Endothelial cell of umbilical vein (primary cell): ENCODE results near the gene CACTIN. TPM values are rescaled to one million over a fixed set of nuclear protein-coding genes. Genes with fewer than 3 reads are reported as not detected.

Source experiments
- BruUV-seq: library from RNA; stranded (reverse); fragments of 400-500 nt; replicated peaks from 2 replicates; lab custom pipeline; 2021; lab: Mats Ljungman, UMichigan
- CTCF ChIA-PET: fragments of 300-600, 350-600 bp; sonication (Branson Sonifier 250); formaldehyde crosslinking; loops from one replicate; lab custom pipeline; 2021; ENCODE audit warnings: antibody characterized with exemption, inconsistent platforms; lab: Charles Lee
- POLR2A ChIA-PET: fragments of 300-600, 350-600 bp; sonication (Branson Sonifier 250); formaldehyde crosslinking; loops from one replicate; lab custom pipeline; 2021; ENCODE audit warnings: antibody characterized with exemption, inconsistent platforms; lab: Charles Lee
- DNase-seq: peaks from one replicate; pipeline ENCODE4 v3.0.0-alpha.2; 2011; ENCODE audit warnings: low read depth, low spot score
- FAIRE-seq: peaks from 2 replicates; lab custom pipeline; 2011; peaks lifted over from hg19 to GRCh38; lab: Jason Lieb, UNC
- H2AFZ ChIP-seq: 2 replicates; pipeline ENCODE4 v1.6.0; 2012; ENCODE audit warnings: low read depth, low read length, control low read depth, inconsistent platforms
- H3K27ac ChIP-seq: 2 replicates; pipeline ENCODE4 v1.5.1; 2011; ENCODE audit warnings: low read depth, mild to moderate bottlenecking, control low read depth, low read length, moderate library complexity; ENCODE audit not compliant: insufficient read depth
- H3K27me3 ChIP-seq, 2 experiments: 2 replicates each; pipeline versions ENCODE4 v1.6.0 to v1.6.1; 2011; ENCODE audit warnings: low read length in 2 of 2, mixed read lengths in 1 of 2; ENCODE audit not compliant: control insufficient read depth in 2 of 2, insufficient read depth in 2 of 2
- H3K36me3 ChIP-seq, 2 experiments: 2 replicates in 1 of 2; 3 replicates in 1 of 2; pipeline ENCODE4 v1.5.1; 2011; ENCODE audit warnings: low read length in 2 of 2, mild to moderate bottlenecking in 1 of 2, moderate library complexity in 1 of 2; ENCODE audit not compliant: control insufficient read depth in 2 of 2, insufficient read depth in 2 of 2; ENCODE audit errors: extremely low read depth in 1 of 2
- H3K4me1 ChIP-seq: 3 replicates; pipeline ENCODE4 v1.5.1; 2011; ENCODE audit warnings: mild to moderate bottlenecking, low read length; ENCODE audit not compliant: control insufficient read depth, insufficient read depth; ENCODE audit errors: extremely low read depth
- H3K4me2 ChIP-seq: 2 replicates; pipeline ENCODE4 v1.6.1; 2011; ENCODE audit warnings: low read length, control low read depth, mixed read lengths; ENCODE audit not compliant: insufficient read depth
- H3K4me3 ChIP-seq, 3 experiments: fragments of 200-600 bp in 1 of 3; sonication (generic), shearing (Covaris generic) in 1 of 3; replicated peaks in 1 of 3; 2 replicates each; pipeline ENCODE4 v1.5.1; 2011 to 2016; ENCODE audit warnings: control low read depth in 3 of 3, low read length in 3 of 3, mild to moderate bottlenecking in 2 of 3, inconsistent platforms in 1 of 3, low read depth in 1 of 3, moderate library complexity in 1 of 3; ENCODE audit not compliant: insufficient read depth in 1 of 3
- H3K79me2 ChIP-seq: 2 replicates; pipeline ENCODE4 v1.6.0; 2012; ENCODE audit warnings: low read length, inconsistent platforms; ENCODE audit not compliant: control insufficient read depth, insufficient read depth
- H3K9ac ChIP-seq: replicated peaks from 2 replicates; pipeline ENCODE3; 2011; ENCODE audit warnings: low read length, control low read depth; ENCODE audit not compliant: insufficient read depth; ENCODE audit errors: extremely low read depth
- H3K9me1 ChIP-seq: replicated peaks from 3 replicates; pipeline ENCODE4 v1.6.0; 2011; ENCODE audit warnings: mild to moderate bottlenecking, low read length; ENCODE audit not compliant: control insufficient read depth, insufficient read depth; ENCODE audit errors: extremely low read depth
- H3K9me3 ChIP-seq: replicated peaks from 2 replicates; pipeline ENCODE4 v1.5.1; 2012; ENCODE audit warnings: low read length, inconsistent platforms; ENCODE audit not compliant: control insufficient read depth, insufficient read depth
- H4K20me1 ChIP-seq: replicated peaks from 2 replicates; pipeline ENCODE3; 2011; ENCODE audit warnings: mild to moderate bottlenecking, low read length; ENCODE audit not compliant: control insufficient read depth, insufficient read depth; ENCODE audit errors: extremely low read depth
- EZH2 ChIP-seq: IDR thresholded peaks from 2 replicates; pipeline ENCODE4 v1.6.1; 2012; ENCODE audit warnings: borderline replicate concordance, low read depth, mild to moderate bottlenecking, moderate library complexity, low read length, inconsistent platforms; ENCODE audit not compliant: severe bottlenecking
- FOS ChIP-seq: IDR thresholded peaks from 2 replicates; pipeline ENCODE4 v1.6.1; 2011; ENCODE audit warnings: mild to moderate bottlenecking, low read length, moderate library complexity, borderline replicate concordance; ENCODE audit not compliant: insufficient read depth
- GATA2 ChIP-seq: IDR thresholded peaks from 2 replicates; pipeline ENCODE4 v1.7.0; 2011; ENCODE audit warnings: low read depth, mild to moderate bottlenecking, moderate library complexity, mixed read lengths, low read length; ENCODE audit not compliant: insufficient read length, insufficient read depth
- JUN ChIP-seq: IDR thresholded peaks from 2 replicates; pipeline ENCODE4 v1.6.1; 2011; ENCODE audit warnings: borderline replicate concordance, low read depth; ENCODE audit not compliant: insufficient read length, insufficient read depth
- MAX ChIP-seq: IDR thresholded peaks from 2 replicates; pipeline ENCODE4 v1.6.1; 2011; ENCODE audit not compliant: insufficient read depth, insufficient read length
- MYC ChIP-seq: IDR thresholded peaks from one replicate; pipeline ENCODE4 v1.6.1; 2011; ENCODE audit warnings: mild to moderate bottlenecking, low read depth, low read length
- POLR2A ChIP-seq: IDR thresholded peaks from 2 replicates; pipeline ENCODE4 v1.6.1; 2012; ENCODE audit warnings: low read depth, mild to moderate bottlenecking, control low read depth, low read length
- POLR2AphosphoS5 ChIP-seq: IDR thresholded peaks from 2 replicates; pipeline ENCODE4 v1.6.1; 2012; ENCODE audit warnings: low read depth, mild to moderate bottlenecking, control low read depth, low read length, moderate library complexity; ENCODE audit not compliant: insufficient read depth
- dilution Hi-C: fragments of 300-500 bp; cut with MboI; formaldehyde crosslinking; loops from one replicate; pipeline ENCODE4 v1.15.0; 2019; ENCODE audit warnings: low sequenced_read_pairs; ENCODE audit not compliant: extremely low pct_ligation_motif_present
- intact Hi-C: fragments of 100-400 bp; cut with micrococcal nuclease; formaldehyde crosslinking; loops from one replicate; pipeline ENCODE4 v1.10.0; 2022
- polyA plus RNA-seq, 4 experiments: library from polyadenylated mRNA; depleted of rRNA in 3 of 4; stranded (reverse) in 3 of 4; unstranded in 1 of 4; fragments of >200 nt; gene quantifications; 2 replicates each; pipeline versions ENCODE4 v1.2.1 to v1.2.3, GENCODE V29; 2011 to 2012; ENCODE audit warnings: missing spikeins in 1 of 4
- total RNA-seq: library from RNA; stranded (reverse); gene quantifications from 2 replicates; pipeline ENCODE4 v1.2.3, GENCODE V29; 2021
- TF ChIP-seq, protein P1 (sequence below), 2 donors: IDR thresholded peaks; 1 replicate in 1 of 2; 2 replicates in 1 of 2; pipeline ENCODE4 v1.5.1; 2011; ENCODE audit warnings: low read length in 2 of 2, mild to moderate bottlenecking in 2 of 2, moderate library complexity in 2 of 2, control low read depth in 1 of 2, inconsistent platforms in 1 of 2, low read depth in 1 of 2; ENCODE audit not compliant: insufficient read depth in 1 of 2; ENCODE audit errors: extremely low read depth in 1 of 2

CACTIN gene
- total and polyA plus RNA-seq, 2 donors (not counting 3 experiments of a cell fraction or from before 2014, with no cell fraction given) = 29.7 to 36.1 TPM

GRCh38 chr19:3642987-3643673 is 16.5 kb upstream of the CACTIN start:
- BruUV-seq = no TSS peak
- FAIRE-seq = no peak
- intact Hi-C loops = no loop called here
- H3K4me1 ChIP-seq = no peaks in the 10 kb centered on the region
- no peaks in the 10 kb centered on the region for H4K20me1 ChIP-seq
- TF ChIP-seq MYC (no peak), FOS (no peak), POLR2A (no peak), JUN (no peak), MAX (no peak), EZH2 (no peak), POLR2AphosphoS5 (no peak), GATA2 (no peak)
- TF ChIP-seq, protein P1, sequence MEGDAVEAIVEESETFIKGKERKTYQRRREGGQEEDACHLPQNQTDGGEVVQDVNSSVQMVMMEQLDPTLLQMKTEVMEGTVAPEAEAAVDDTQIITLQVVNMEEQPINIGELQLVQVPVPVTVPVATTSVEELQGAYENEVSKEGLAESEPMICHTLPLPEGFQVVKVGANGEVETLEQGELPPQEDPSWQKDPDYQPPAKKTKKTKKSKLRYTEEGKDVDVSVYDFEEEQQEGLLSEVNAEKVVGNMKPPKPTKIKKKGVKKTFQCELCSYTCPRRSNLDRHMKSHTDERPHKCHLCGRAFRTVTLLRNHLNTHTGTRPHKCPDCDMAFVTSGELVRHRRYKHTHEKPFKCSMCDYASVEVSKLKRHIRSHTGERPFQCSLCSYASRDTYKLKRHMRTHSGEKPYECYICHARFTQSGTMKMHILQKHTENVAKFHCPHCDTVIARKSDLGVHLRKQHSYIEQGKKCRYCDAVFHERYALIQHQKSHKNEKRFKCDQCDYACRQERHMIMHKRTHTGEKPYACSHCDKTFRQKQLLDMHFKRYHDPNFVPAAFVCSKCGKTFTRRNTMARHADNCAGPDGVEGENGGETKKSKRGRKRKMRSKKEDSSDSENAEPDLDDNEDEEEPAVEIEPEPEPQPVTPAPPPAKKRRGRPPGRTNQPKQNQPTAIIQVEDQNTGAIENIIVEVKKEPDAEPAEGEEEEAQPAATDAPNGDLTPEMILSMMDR (IDR thresholded peaks at IDR 0.05; ENCODE audit: extremely low read depth in 1 of 2, insufficient read depth in 1 of 2, low read depth in 1 of 2, low read length in 2 of 2) = no peak
- H2AFZ ChIP-seq = no peak overlapping the region
- no peak overlapping the region for H3K9ac ChIP-seq
- no peak overlapping the region for H3K27ac ChIP-seq
- POLR2A ChIA-PET = no interaction called here
- dilution Hi-C loops = no loop called here
- H3K4me2 ChIP-seq = no peak overlapping the region
- no peaks in the 10 kb centered on the region for H3K9me3 ChIP-seq
- no peak overlapping the region for H3K4me3 ChIP-seq
- no peaks in the 10 kb centered on the region for H3K79me2 ChIP-seq
- H3K9me1 ChIP-seq = no peaks in the 10 kb centered on the region
- CTCF ChIA-PET = no interaction called here
- peaks cover 7 to 50% of the 10 kb centered on the region in 2 experiments for H3K36me3 ChIP-seq
- H3K27me3 ChIP-seq = no peaks in the 10 kb centered on the region
- DNase-seq = peak; percentile 6
